GM12878 (cell line): Measurements from ENCODE around the gene EFHD1. TPM values are rescaled to one million over a fixed set of nuclear protein-coding genes. Genes with fewer than 3 reads are reported as not detected.
"Not testable (repeated sequence)": the region's sequence is repeated elsewhere in the genome, so short reads cannot be mapped to it uniquely, and the experiment has no call there.

Experiments used
- ATAC-seq: fragments of 200-7000 bp; cut with Tn5 transposase; 3 replicates; pipeline ENCODE4 v1.9.1; 2020; ENCODE audit warnings: mild to moderate bottlenecking, moderate library complexity
- BruUV-seq: library from RNA; stranded (reverse); fragments of 400-500 nt; replicated peaks from 2 replicates; lab custom pipeline; 2021; lab: Mats Ljungman, UMichigan
- CTCF ChIA-PET: fragments of 300-600 bp; sonication (Branson Sonifier 250); formaldehyde crosslinking; extraction: SDS; loops from one replicate; lab custom pipeline; 2021; ENCODE audit warnings: inconsistent platforms; lab: Yijun Ruan, JAX
- POLR2A ChIA-PET: fragments of 350-600 bp; formaldehyde crosslinking; extraction: SDS; loops from one replicate; lab custom pipeline; 2021; ENCODE audit warnings: inconsistent platforms; lab: Charles Lee
- RAD21 ChIA-PET: fragments of 300-600 bp; sonication (Branson Sonifier 250); formaldehyde crosslinking; loops from one replicate; lab custom pipeline; 2023; ENCODE audit warnings: antibody characterized with exemption; ENCODE audit not compliant: unreplicated experiment; lab: Charles Lee
- SMC1A ChIA-PET: fragments of 300-600 bp; sonication (Branson Sonifier 250); formaldehyde crosslinking; loops from one replicate; lab custom pipeline; 2023; ENCODE audit not compliant: unreplicated experiment, uncharacterized antibody; lab: Charles Lee
- DNase-seq: peaks from one replicate; pipeline ENCODE4 v3.0.0-alpha.2; 2011; ENCODE audit warnings: low read depth, low spot score
- FAIRE-seq: peaks from 3 replicates; lab custom pipeline; 2011; peaks lifted over from hg19 to GRCh38; lab: Jason Lieb, UNC
- H2AFZ ChIP-seq: 2 replicates; pipeline ENCODE4 v1.6.0; 2011; ENCODE audit warnings: low read depth, low read length, control low read depth; ENCODE audit not compliant: control insufficient read depth
- H3K27ac ChIP-seq: 2 replicates; pipeline ENCODE4 v1.5.1; 2011; ENCODE audit warnings: control low read depth; ENCODE audit not compliant: control insufficient read depth, insufficient read depth
- H3K27me3 ChIP-seq, 2 experiments: replicated peaks in 1 of 2; 2 replicates each; pipeline versions ENCODE4 v1.6.0 to v1.6.1; 2011; ENCODE audit warnings: low read length in 1 of 2; ENCODE audit not compliant: control insufficient read depth in 2 of 2, insufficient read depth in 2 of 2
- H3K36me3 ChIP-seq, 2 experiments: 2 replicates each; pipeline ENCODE4 v1.5.1; 2011; ENCODE audit warnings: low read length in 1 of 2; ENCODE audit not compliant: control insufficient read depth in 2 of 2, insufficient read depth in 2 of 2
- H3K4me1 ChIP-seq: 2 replicates; pipeline ENCODE4 v1.6.1; 2011; ENCODE audit warnings: mild to moderate bottlenecking, low read length, moderate library complexity, mixed read lengths; ENCODE audit not compliant: control insufficient read depth, insufficient read depth
- H3K4me2 ChIP-seq: 2 replicates; pipeline ENCODE4 v1.6.0; 2011; ENCODE audit warnings: control low read depth; ENCODE audit not compliant: control insufficient read depth, insufficient read depth
- H3K4me3 ChIP-seq: fragments of 200-600 bp; sonication (generic); 2 replicates; pipeline ENCODE4 v1.5.1; 2016
- H3K79me2 ChIP-seq: 2 replicates; pipeline ENCODE4 v1.6.0; 2011; ENCODE audit warnings: low read length; ENCODE audit not compliant: control insufficient read depth, insufficient read depth
- H3K9ac ChIP-seq: 2 replicates; pipeline ENCODE4 v1.8.0; 2011; ENCODE audit warnings: low read length, control low read depth, mixed read lengths; ENCODE audit not compliant: control insufficient read depth, insufficient read depth
- H3K9me3 ChIP-seq: replicated peaks from 3 replicates; pipeline ENCODE4 v1.5.1; 2011; ENCODE audit warnings: mild to moderate bottlenecking, low read length; ENCODE audit not compliant: control insufficient read depth, insufficient read depth
- H4K20me1 ChIP-seq: 2 replicates; pipeline ENCODE4 v1.6.0; 2011; ENCODE audit not compliant: control insufficient read depth, insufficient read depth
- ATF7 ChIP-seq: fragments of 450-650 bp; IDR thresholded peaks from 2 replicates; pipeline ENCODE4 v1.6.1; 2016; ENCODE audit warnings: low read depth, mild to moderate bottlenecking
- BMI1 ChIP-seq: fragments of 450-650 bp; IDR thresholded peaks from 2 replicates; pipeline ENCODE4 v1.6.1; 2016; ENCODE audit warnings: mild to moderate bottlenecking, moderate library complexity, borderline replicate concordance
- CEBPB ChIP-seq, 2 experiments: fragments of 150-350 bp in 1 of 2; IDR thresholded peaks; 2 replicates each; pipeline ENCODE4 v1.6.1; 2012 to 2014; ENCODE audit warnings: low read depth in 2 of 2, low read length in 2 of 2, borderline replicate concordance in 1 of 2, inconsistent platforms in 1 of 2
- E4F1 ChIP-seq: fragments of 450-650 bp; IDR thresholded peaks from 2 replicates; pipeline ENCODE4 v1.6.1; 2018; ENCODE audit warnings: borderline replicate concordance, mild to moderate bottlenecking; ENCODE audit not compliant: partially characterized antibody
- IKZF2 ChIP-seq, 2 experiments: fragments of 450-650 bp; IDR thresholded peaks; 2 replicates each; pipeline ENCODE4 v1.6.1; 2017; ENCODE audit warnings: mild to moderate bottlenecking in 2 of 2, moderate library complexity in 2 of 2
- KLF5 ChIP-seq: fragments of 450-650 bp; IDR thresholded peaks from 2 replicates; pipeline ENCODE4 v1.6.1; 2014; ENCODE audit warnings: mild to moderate bottlenecking; ENCODE audit not compliant: partially characterized antibody
- NR2F1 ChIP-seq: fragments of 450-650 bp; conservative IDR thresholded peaks from 2 replicates; pipeline ENCODE4 v1.6.1; 2017; ENCODE audit warnings: mild to moderate bottlenecking
- SMAD1 ChIP-seq: fragments of 450-650 bp; IDR thresholded peaks from 2 replicates; pipeline ENCODE4 v1.6.1; 2018; ENCODE audit warnings: mild to moderate bottlenecking, low read depth; ENCODE audit not compliant: partially characterized antibody
- TCF12 ChIP-seq: IDR thresholded peaks from 2 replicates; pipeline ENCODE4 v1.6.1; 2011; ENCODE audit warnings: low read depth, mild to moderate bottlenecking, low read length
- WGBS: methylation state at CpG from one replicate; pipeline ENCODE4 v1.1.6; 2016; ENCODE audit warnings: low lambda C conversion rate; ENCODE audit not compliant: insufficient replicate concordance, insufficient coverage; ENCODE audit errors: missing lambda C conversion rate; 5-methylcytosine and 5-hydroxymethylcytosine counted together
- in situ Hi-C: fragments of 300-500 bp; cut with MboI; formaldehyde crosslinking; loops from 9 replicates; pipeline ENCODE4 v1.14.3; 2018; ENCODE audit warnings: mixed read lengths
- intact Hi-C: fragments of 100-400 bp; cut with micrococcal nuclease; formaldehyde crosslinking; loops from one replicate; pipeline ENCODE4 v1.14.2; 2022; ENCODE audit not compliant: unreplicated experiment
- polyA plus RNA-seq, 11 experiments: library from polyadenylated mRNA; depleted of rRNA in 4 of 11; unstranded in 6 of 11; stranded (reverse) in 5 of 11; fragments of >200 nt; fragmentation: Nextera tagmentation in 4 of 11; fragmentation: Illumina TruSeq in 1 of 11; extraction: Ambion mirVana in 4 of 11; extraction: Trizol in 1 of 11; gene quantifications; 1 replicate in 1 of 11; 2 replicates in 10 of 11; pipeline versions ENCODE4 v1.2.1 to v1.2.3, GENCODE V29; 2011 to 2016; ENCODE audit warnings: inconsistent platforms in 2 of 11, missing spikeins in 2 of 11, low read depth in 1 of 11
- total RNA-seq, 4 experiments: library from RNA; depleted of rRNA in 3 of 4; stranded (reverse); fragments of >200 nt in 3 of 4; fragmentation: Illumina TruSeq in 1 of 4; extraction: Trizol in 1 of 4; gene quantifications; 2 replicates each; pipeline versions ENCODE4 v1.2.1 to v1.2.3, GENCODE V29; 2013 to 2021

The EFHD1 gene
- total and polyA plus RNA-seq, 10 of the 15 experiments (the other 5 are each of a cell fraction or from before 2014, with no cell fraction given), result 0.07 TPM; not detected in 9

- TF ChIP-seq E4F1, result no peak
- TF ChIP-seq KLF5, result no peak
- TF ChIP-seq NR2F1, result no peak
- no peak for TF ChIP-seq TCF12
- TF ChIP-seq BMI1, result no peak
Observed at GRCh38 chr2:232681527-232681926, 48.1 kb downstream of the EFHD1 start (continued).

GRCh38 chr2:232683368-232683767 is 50.0 kb downstream of the EFHD1 start:
- Histone ChIP-seq H3K27me3 (peaks cover 0 to 2% of the 10 kb centered on the region in 2 experiments; a peak in 3 of 4 replicates), H4K20me1 (no peaks in the 10 kb centered on the region), H3K9me3 (no peaks in the 10 kb centered on the region), H3K4me1 (no peaks in the 10 kb centered on the region), H3K4me3 (no peak overlapping the region), H3K36me3 (no peaks in the 10 kb centered on the region), H3K9ac (no peak overlapping the region), H3K4me2 (no peak overlapping the region), H3K79me2 (no peaks in the 10 kb centered on the region), H3K27ac (no peak overlapping the region), H2AFZ (no peak overlapping the region)
- ATAC-seq (no peak), FAIRE-seq (no peak), DNase-seq (no peak)
- ChIA-PET RAD21 (interaction anchor here (0.7 kb wide), 1 partner anchor 453 kb away, joined by 3 read pairs; no protein-coding TSS in a partner anchor), SMC1A (interaction anchor here (0.8 kb wide), 2 partner anchors 35 to 587 kb away, joined by 3 read pairs; no protein-coding TSS in a partner anchor), POLR2A (no interaction called here), CTCF (interaction anchor here (0.6 kb wide), 1 partner anchor 345 kb away, joined by 3 read pairs; no protein-coding TSS in a partner anchor)
- intact Hi-C loops, result no loop called here
- TF ChIP-seq ATF7, result no peak
- no peak for TF ChIP-seq IKZF2 (IDR thresholded peaks at IDR 0.05)
- TF ChIP-seq SMAD1, result no peak
- TF ChIP-seq CEBPB (IDR thresholded peaks at IDR 0.05; ENCODE audit: borderline replicate concordance in 1 of 2, low read depth in 2 of 2, low read length in 2 of 2), result no peak
- in situ Hi-C loops, result no loop called here
- BruUV-seq, result no TSS peak
- 0% methylated on average over 1 of the region's 1 CpG for WGBS

- H4K20me1 ChIP-seq, H3K27ac ChIP-seq, SMC1A ChIA-PET, H3K4me1 ChIP-seq, BruUV-seq, H2AFZ ChIP-seq, H3K4me3 ChIP-seq, H3K9me3 ChIP-seq, FAIRE-seq, CTCF ChIA-PET, intact Hi-C loops, RAD21 ChIA-PET, H3K27me3 ChIP-seq, H3K4me2 ChIP-seq, POLR2A ChIA-PET, ATAC-seq, H3K79me2 ChIP-seq, in situ Hi-C loops, H3K9ac ChIP-seq, DNase-seq, H3K36me3 ChIP-seq: not testable (repeated sequence)
- WGBS, result 67% methylated on average over 6 of the region's 6 CpGs
Observed at GRCh38 chr2:232685391-232685790, 52.0 kb downstream of the EFHD1 start.
